ENCODE measurements around the gene GPR27. TPM values are rescaled to one million over a fixed set of nuclear protein-coding genes. Genes with fewer than 3 reads are reported as not detected.

The GPR27 gene
- total RNA-seq, 1 donor from 2014 or later: not detected

DNA sequence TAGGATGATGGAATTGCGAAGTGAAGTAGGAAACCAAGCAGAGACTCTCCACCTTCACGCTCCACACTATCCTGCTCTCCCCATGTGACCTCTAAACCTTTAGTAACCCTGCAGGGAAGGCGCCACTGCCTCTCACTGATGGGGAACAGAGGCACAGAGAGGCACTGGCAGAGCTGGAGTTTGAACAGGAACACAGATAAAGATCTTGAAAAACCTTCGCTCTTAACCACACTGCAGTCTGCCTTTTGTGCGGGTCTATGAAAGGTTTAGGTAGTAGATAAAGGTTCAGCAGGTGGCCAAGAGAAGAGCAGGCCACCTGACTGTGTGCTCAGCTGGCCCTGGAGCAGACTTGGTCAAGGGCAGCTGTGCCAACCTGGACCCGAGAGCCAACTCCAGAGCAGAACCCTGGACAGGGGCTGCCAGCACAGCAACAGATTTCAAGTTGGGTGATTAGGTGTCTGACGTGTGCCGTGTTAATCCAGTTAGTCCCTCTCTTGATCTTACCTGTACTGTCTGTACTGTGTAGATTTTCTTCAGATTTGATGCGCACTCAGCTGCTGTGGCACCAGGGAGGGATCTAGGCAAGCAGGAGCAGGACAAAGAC lies 43.6 kb upstream of the GPR27 start:
- Mint-ChIP-seq H3K4me3 (no peak overlapping the region), H3K27ac (no peak overlapping the region), H3K4me1 (no peaks in the 10 kb centered on the region), H3K9me3 (no peaks in the 10 kb centered on the region), H3K27me3 (no peaks in the 10 kb centered on the region), H3K36me3 (ENCODE audit: low read depth) (no peaks in the 10 kb centered on the region)
- DNase-seq (no peak), ATAC-seq (ENCODE audit: low read depth) (no peak)
- intact Hi-C loops (cut with micrococcal nuclease): loop anchor here (2.0 to 5.0 kb wide), 3 partner anchors 165 to 1792 kb away; no protein-coding TSS in a partner anchor
- ChIA-PET POLR2A (no interaction called here), CTCF (interaction anchor here (1.2 to 2.0 kb wide), 2 partner anchors 165 to 1228 kb away, joined by 3 to 6 read pairs; no protein-coding TSS in a partner anchor)
- TF ChIP-seq, protein P1, sequence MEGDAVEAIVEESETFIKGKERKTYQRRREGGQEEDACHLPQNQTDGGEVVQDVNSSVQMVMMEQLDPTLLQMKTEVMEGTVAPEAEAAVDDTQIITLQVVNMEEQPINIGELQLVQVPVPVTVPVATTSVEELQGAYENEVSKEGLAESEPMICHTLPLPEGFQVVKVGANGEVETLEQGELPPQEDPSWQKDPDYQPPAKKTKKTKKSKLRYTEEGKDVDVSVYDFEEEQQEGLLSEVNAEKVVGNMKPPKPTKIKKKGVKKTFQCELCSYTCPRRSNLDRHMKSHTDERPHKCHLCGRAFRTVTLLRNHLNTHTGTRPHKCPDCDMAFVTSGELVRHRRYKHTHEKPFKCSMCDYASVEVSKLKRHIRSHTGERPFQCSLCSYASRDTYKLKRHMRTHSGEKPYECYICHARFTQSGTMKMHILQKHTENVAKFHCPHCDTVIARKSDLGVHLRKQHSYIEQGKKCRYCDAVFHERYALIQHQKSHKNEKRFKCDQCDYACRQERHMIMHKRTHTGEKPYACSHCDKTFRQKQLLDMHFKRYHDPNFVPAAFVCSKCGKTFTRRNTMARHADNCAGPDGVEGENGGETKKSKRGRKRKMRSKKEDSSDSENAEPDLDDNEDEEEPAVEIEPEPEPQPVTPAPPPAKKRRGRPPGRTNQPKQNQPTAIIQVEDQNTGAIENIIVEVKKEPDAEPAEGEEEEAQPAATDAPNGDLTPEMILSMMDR (IDR thresholded peaks at IDR 0.05): no peak

DNA sequence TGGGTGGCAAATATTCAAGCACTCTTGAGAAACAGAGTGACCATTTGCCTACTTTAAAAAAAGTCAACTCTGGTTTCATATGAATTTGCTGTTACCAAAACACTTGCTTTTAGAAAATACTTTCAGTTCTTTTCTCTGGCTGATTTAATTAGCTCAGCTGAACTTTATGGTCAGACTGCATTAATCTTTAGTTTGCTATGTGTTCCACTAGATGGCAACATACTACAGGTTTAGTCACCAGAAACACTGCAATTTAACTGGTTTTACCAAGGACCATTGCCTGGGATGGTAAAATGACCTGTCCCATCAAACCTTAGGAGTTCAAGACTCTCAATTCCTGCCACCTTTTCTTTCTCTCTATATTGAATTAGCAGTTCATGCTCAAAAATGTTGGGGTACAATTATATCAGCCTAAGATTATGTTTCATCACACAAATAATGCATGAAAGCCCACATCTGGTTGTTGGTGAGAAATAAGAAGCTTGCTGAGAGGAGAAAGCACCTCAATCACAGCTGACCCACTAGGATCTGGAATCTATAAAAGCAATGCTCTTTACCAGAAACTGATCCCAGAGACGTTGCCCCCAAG lies 42.7 kb upstream of the GPR27 start:
- no peak overlapping the region for H3K4me3 Mint-ChIP-seq
- H3K9me3 Mint-ChIP-seq: no peaks in the 10 kb centered on the region
- no peak for DNase-seq
- no peaks in the 10 kb centered on the region for H3K36me3 Mint-ChIP-seq (ENCODE audit: low read depth)
- TF ChIP-seq, protein P1 (IDR thresholded peaks at IDR 0.05): no peak
- no peaks in the 10 kb centered on the region for H3K27me3 Mint-ChIP-seq
- ATAC-seq (ENCODE audit: low read depth): peak; percentile 52
- intact Hi-C loops (cut with micrococcal nuclease): loop anchor here (1.0 to 5.0 kb wide), 7 partner anchors 164 to 1791 kb away; no protein-coding TSS in a partner anchor
- H3K27ac Mint-ChIP-seq: no peak overlapping the region
- no peaks in the 10 kb centered on the region for H3K4me1 Mint-ChIP-seq
- POLR2A ChIA-PET: no interaction called here
- CTCF ChIA-PET: interaction anchor here (0.6 to 2.1 kb wide), 12 partner anchors 9 to 1791 kb away, joined by 3 to 30 read pairs (median 6); no protein-coding TSS in a partner anchor

DNA sequence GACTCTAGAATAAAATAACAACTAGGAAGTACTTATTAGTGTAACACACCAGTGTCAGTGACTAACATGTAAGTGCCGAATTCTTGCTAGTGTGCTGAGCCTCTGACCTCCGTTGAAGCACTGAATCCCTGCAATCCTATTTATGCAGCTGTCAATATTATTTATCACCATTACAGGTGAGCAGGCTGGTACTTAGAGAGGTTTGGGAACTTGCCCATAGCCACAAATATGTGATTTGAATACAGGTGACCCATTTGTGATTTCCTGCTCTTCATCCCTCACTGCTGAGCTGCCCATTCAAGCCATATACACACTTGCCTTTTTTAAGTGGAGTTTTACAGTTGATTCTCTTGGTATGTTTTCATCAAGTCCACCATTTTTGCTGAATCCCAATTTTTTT lies 40.6 kb upstream of the GPR27 start:
- TF ChIP-seq, protein P1 (IDR thresholded peaks at IDR 0.05): no peak
- Mint-ChIP-seq H3K27me3 (no peaks in the 10 kb centered on the region), H3K9me3 (no peaks in the 10 kb centered on the region), H3K27ac (no peak overlapping the region), H3K4me3 (no peak overlapping the region), H3K36me3 (ENCODE audit: low read depth) (no peaks in the 10 kb centered on the region), H3K4me1 (no peaks in the 10 kb centered on the region)
- DNase-seq (no peak), ATAC-seq (ENCODE audit: low read depth) (no peak)
- intact Hi-C loops (cut with micrococcal nuclease): loop anchor here (5.0 kb wide), 1 partner anchor 1789 kb away; no protein-coding TSS in a partner anchor
- CTCF ChIA-PET: interaction anchor here (1.5 kb wide), 1 partner anchor 1109 kb away, joined by 4 read pairs; no protein-coding TSS in a partner anchor
- POLR2A ChIA-PET: no interaction called here

DNA sequence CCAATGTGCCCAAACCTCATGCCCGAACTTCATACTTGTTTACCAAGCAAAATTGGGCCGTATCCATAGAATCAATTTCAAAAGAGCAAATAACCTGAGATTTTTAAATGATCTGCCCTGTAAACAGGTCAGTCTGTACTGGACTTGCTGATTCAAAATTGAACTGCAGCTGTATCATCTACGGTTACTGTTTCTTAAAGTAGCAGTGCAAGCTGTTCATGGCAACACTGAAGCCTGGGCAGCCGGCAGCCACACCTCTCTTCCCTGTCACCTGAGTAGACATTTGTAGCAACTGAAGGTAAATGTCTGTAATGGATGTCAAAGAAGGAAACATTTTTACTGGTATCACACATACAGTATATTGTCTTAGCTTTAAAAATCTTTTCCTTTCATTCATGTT lies 39.1 kb upstream of the GPR27 start:
- no peak overlapping the region for H3K4me3 Mint-ChIP-seq
- ChIA-PET CTCF (interaction anchor here (1.4 kb wide), 1 partner anchor 9 kb away, joined by 3 read pairs; no protein-coding TSS in a partner anchor), POLR2A (no interaction called here)
- H3K4me1 Mint-ChIP-seq: no peaks in the 10 kb centered on the region
- H3K27me3 Mint-ChIP-seq: peaks cover 1% of the 10 kb centered on the region
- H3K36me3 Mint-ChIP-seq (ENCODE audit: low read depth): no peaks in the 10 kb centered on the region
- no peak overlapping the region for H3K27ac Mint-ChIP-seq
- intact Hi-C loops (cut with micrococcal nuclease): loop anchor here (5.0 kb wide), 1 partner anchor 1788 kb away; no protein-coding TSS in a partner anchor
- no peak for DNase-seq
- TF ChIP-seq, protein P1 (IDR thresholded peaks at IDR 0.05): no peak
- no peak for ATAC-seq (ENCODE audit: low read depth)
- no peaks in the 10 kb centered on the region for H3K9me3 Mint-ChIP-seq

DNA sequence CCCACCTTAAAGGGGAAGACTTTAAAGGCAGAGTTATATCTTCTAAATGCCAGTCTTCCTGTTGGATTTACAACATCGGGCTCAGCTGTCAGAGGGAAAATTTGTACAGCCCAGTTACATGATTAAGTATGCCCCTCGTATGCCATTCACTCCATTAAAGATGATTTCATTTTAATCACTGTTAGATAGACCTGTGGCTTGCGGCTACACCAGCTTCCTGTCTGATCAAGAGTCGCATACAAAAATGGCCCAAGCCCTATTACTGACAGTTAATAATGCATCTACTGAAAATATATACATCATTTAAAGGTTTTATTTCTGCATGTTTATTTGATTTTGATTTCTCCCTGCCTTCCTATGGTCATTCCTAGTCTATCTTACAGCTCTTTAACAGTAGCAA lies 35.6 kb upstream of the GPR27 start:
- Mint-ChIP-seq H3K4me3 (no peak overlapping the region), H3K36me3 (ENCODE audit: low read depth) (no peaks in the 10 kb centered on the region), H3K4me1 (peaks cover 10% of the 10 kb centered on the region), H3K27ac (no peak overlapping the region), H3K27me3 (peaks cover 6% of the 10 kb centered on the region), H3K9me3 (no peaks in the 10 kb centered on the region)
- CTCF ChIA-PET: no interaction called here
- TF ChIP-seq, protein P1 (IDR thresholded peaks at IDR 0.05): no peak
- POLR2A ChIA-PET: no interaction called here
- intact Hi-C loops (cut with micrococcal nuclease): no loop called here
- DNase-seq (no peak), ATAC-seq (ENCODE audit: low read depth) (no peak)

Data from activated B cell treated with CpG ODN at 0.5 μM for 24 hours (primary cell).